Activated CD8-positive, alpha-beta memory T cell treated with anti-CD3 and anti-CD28 coated beads, Interleukin-2, amount 50 U/mL, for 24 hours (primary cell): ENCODE data around the gene CST6.
A peak's percentile ranks its signal among the peaks of the same experiment; 100 is the strongest.
"Not testable (repeated sequence)": the region's sequence is repeated elsewhere in the genome, so short reads cannot be mapped to it uniquely, and the experiment has no call there.

Experiments
- DNase-seq: peaks from one replicate; pipeline ENCODE4 v3.0.0-alpha.2; 2020; ENCODE audit errors: extremely low read depth

Gene CST6

DNA sequence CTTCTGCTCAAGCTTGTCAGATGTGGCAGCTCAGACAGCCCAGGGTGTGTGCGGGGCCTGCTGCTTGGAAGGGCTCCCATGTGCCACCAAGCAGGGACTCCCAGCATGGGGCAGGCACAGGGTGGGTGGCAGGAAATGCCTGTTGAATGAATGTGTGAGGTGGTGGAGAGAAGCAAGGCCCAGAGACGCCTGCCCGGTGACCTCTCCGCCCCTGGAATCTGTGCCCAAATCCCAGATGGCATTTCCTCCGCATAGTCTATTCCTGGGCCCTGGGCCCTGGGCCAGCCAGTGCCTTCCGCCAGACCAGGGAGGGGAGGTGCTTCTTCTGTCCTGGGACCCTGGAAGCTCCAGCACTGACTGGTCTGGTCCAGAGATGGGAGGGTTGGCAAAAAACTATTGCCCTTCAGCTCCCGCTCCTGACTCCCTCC lies 3.7 kb downstream of the CST6 start:
- no peak for DNase-seq

DNA sequence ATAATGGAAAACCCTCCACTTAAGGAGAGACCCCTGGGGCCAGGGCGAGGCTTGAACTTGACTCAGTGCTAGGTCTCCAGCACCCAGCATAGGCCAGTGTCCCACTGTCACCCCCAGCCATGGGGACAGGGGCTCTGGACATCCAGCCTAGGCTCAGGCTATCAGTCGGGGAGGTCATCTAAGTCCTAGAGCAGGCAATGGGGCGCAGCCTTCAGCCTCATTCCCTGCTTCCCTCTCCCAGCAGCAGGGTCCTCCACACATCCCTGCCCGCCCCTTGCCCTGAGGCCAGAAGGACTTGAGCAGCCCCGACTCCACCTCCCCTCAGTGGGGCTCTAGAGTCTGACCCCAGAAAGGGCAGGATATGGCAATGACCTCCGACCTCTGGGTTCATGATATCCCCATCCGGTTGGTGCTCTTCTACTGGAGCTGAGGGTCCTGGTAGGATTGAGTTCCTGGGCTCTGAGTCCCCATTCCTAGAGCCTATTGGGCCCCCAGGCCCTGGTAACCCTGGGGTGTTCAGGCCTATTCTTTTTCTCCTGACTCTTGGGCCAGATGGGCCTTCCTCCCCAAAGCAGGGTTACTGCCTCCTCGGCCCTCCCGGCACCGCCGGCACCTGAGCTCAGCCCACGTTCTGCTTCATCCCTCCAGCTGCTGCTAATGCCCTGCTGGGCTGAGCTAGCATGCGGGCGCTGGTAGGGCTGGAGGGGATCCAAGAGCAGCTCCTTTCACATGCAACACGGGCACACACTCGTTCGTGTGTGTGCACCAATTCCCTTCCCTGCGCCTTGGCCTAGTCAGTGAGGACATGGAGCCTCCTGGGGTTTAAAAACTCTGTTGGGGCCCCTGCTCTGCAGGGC lies 4.4 kb downstream of the CST6 start:
- no peak for DNase-seq

- no peak for DNase-seq
Measured at GRCh38 chr11:66016793-66017177, 5.0 kb downstream of the CST6 start.

GRCh38 chr11:66017321-66017720 lies 5.5 kb downstream of the CST6 start:
- DNase-seq = no peak

GRCh38 chr11:66020212-66020611 lies 8.4 kb downstream of the CST6 start:
- no peak for DNase-seq

DNA sequence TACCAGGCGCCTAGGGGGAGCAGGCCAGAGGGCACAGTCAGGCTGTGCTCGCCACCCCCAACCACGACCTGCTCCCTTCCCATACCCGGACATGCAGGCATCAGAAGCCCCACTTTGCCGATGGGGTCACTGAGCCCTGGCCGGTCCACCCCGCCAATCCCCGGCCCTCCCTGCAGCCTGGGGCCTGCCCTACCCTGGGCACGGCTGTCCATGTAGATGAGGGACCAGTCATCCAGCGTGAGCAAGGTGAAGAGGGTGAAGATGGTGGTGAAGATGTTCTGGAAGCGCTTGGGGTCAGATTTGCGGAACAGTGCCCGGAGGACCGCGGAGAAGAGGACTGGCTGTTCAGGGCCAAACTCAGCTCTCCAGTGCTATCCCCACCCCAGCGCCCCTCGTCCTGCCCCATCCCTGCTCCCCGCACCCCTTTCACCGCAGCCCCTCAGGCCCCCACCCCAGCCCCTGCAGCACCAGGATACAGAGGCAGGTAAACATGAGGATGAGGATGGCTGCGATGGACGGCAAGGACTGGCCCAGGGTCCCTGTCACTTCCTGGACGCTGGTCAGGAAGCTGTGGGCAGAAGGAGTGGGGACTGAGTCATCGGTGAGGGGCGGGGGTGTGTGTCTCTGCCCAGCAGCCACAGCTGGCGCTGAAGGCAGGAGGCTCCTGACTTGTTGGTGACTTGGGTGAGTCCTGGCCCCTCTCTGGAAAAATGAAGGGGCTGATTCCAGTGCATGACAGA lies 9.0 kb downstream of the CST6 start:
- no peak for DNase-seq

- peak; percentile 39 for DNase-seq
Measured at GRCh38 chr11:66022401-66023185, 10.8 kb downstream of the CST6 start.

DNA sequence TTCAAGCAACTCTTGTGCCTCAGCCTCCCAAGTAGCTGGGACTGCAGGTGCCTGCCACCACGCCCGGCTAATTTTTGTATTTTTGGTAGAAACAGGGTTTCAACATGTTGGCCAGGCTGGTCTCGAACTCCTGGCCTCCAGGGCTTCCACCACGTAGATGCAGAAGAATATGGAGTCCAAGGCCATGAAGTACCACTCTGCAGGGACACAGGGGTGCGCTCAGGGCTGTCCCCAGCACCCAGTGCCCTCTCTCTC lies 11.3 kb downstream of the CST6 start:
- DNase-seq = not testable (repeated sequence)

DNA sequence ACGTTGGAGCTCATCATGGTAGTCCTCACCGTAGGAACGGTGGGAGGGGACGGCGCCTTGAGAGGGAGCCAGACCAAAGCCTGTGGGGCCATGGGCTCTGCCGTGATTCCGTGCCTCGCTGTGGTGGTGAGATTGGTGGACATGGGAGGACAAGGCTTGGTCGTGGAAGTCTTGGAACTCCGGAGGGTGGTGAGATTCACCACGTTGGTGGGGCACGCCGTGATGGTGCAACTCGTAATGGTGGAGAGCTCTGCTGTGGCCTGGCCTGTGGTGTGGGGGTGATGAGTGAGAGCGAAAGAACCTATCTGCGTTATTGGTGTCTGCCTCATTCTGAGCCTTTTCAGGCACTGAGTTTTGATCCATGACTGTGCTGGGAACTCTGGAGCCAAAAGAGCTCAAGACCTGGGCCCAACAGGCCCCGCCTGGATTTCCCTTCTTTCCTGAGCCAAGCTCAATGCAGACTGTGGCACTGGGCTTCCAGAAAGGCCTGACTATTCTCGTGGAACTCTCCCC lies 14.3 kb downstream of the CST6 start, which contains the start of gene CATSPER1:
Gene CATSPER1 (minus strand): TSS at position 463 of the 513 bp plus-strand sequence. CDS start 100 bp downstream, at position 363.
- no peak for DNase-seq

DNA sequence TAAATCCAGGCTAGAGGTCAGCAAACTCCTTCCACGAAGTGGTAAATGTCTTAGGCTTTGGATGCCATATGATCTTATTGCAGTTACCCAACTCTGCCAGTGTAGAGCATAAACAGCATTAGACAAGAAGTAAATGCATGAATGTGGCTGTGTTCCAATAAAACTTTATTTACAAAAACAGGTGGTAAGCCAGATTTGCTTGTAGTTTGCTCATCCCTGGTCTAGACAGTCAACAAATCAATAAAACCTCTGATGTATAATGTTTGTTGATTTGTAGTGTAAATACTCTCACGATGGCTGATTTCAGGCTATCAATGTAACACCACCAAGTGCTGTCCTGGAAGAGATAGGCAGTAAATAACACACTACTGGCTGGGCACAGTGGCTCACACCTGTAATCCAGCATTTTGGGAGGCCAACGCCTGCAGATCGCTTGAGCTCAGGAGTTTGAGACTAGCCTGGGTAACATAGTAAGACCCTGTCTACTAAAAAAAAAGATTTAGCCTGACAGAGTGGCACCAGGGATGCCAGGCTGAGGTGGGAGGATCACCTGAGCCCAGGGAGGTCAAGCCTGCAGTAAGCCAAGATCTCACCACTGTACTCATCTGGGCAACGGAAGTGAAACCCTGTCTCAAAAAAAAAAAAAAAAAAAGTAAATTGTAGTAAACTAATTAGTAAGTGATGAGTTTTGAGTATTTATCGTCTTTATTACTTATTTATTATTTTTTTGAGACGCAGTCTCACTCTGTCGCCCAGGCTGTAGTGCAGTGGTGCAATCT lies 21.3 kb downstream of the CST6 start:
- no peak for DNase-seq

GRCh38 chr11:66035653-66036333 lies 24.0 kb downstream of the CST6 start:
- DNase-seq = no peak

- DNase-seq = no peak
Measured at GRCh38 chr11:66036334-66036710, 24.5 kb downstream of the CST6 start.

- DNase-seq = no peak
Measured at GRCh38 chr11:66037327-66037726, 25.5 kb downstream of the CST6 start.

DNA sequence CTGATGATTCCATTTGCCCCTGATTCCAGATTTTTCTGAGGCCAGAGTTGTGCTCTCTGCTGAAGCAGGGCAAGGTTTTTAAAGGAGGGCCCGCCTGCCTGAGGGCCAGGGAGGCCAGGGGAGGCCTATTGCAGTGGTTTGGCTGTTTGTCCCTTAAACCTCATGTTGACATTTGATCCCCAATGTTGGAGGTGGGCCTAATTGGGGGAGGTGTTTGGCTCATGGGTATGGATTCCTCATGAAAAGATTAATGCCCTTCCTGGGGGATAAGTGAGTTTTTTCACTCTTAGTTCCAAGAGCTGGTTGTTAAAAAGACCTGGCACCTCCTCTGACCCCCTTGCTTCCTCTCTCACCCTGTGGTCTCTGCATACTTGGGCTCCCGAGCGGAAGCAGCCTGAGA lies 28.0 kb downstream of the CST6 start:
- no peak for DNase-seq

GRCh38 chr11:66042227-66042995 lies 30.6 kb downstream of the CST6 start:
- no peak for DNase-seq

GRCh38 chr11:66042996-66043906 lies 31.4 kb downstream of the CST6 start:
- DNase-seq = no peak

- DNase-seq = no peak
Measured at GRCh38 chr11:66044757-66045156, 32.9 kb downstream of the CST6 start.

GRCh38 chr11:66045177-66045639 lies 33.4 kb downstream of the CST6 start:
- DNase-seq = peak; percentile 72

GRCh38 chr11:66046901-66047300 lies 35.1 kb downstream of the CST6 start:
- no peak for DNase-seq
